ENCODE data around the gene BCL7C. TPM values are rescaled to one million over a fixed set of nuclear protein-coding genes. Genes with fewer than 3 reads are reported as not detected.

Gene BCL7C
- total RNA-seq, 1 experiment from 2014 or later, result 45.8 TPM

- H3K27me3 ChIP-seq (ENCODE audit: control insufficient read depth, insufficient read depth, low read length), result no peaks in the 10 kb centered on the region
- in situ Hi-C loops (cut with HindIII; ENCODE audit: low pct_unique_long_range_greater_than_20kb, low sequenced_read_pairs), result no loop called here
- no peak overlapping the region for H3K4me3 ChIP-seq (ENCODE audit: low read depth in 2 of 2, low read length in 2 of 2)
- no peak overlapping the region for H3K27ac ChIP-seq (ENCODE audit: low read length)
- TF ChIP-seq SIN3A (IDR thresholded peaks at IDR 0.05; ENCODE audit: borderline replicate concordance, insufficient read depth, low read depth, low read length) (no peak), TCF7L2 (IDR thresholded peaks at IDR 0.05; ENCODE audit: low read depth, low read length) (no peak), POLR2AphosphoS5 (IDR thresholded peaks at IDR 0.05; ENCODE audit: low read depth, low read length) (no peak)
- TF ChIP-seq, protein P1, sequence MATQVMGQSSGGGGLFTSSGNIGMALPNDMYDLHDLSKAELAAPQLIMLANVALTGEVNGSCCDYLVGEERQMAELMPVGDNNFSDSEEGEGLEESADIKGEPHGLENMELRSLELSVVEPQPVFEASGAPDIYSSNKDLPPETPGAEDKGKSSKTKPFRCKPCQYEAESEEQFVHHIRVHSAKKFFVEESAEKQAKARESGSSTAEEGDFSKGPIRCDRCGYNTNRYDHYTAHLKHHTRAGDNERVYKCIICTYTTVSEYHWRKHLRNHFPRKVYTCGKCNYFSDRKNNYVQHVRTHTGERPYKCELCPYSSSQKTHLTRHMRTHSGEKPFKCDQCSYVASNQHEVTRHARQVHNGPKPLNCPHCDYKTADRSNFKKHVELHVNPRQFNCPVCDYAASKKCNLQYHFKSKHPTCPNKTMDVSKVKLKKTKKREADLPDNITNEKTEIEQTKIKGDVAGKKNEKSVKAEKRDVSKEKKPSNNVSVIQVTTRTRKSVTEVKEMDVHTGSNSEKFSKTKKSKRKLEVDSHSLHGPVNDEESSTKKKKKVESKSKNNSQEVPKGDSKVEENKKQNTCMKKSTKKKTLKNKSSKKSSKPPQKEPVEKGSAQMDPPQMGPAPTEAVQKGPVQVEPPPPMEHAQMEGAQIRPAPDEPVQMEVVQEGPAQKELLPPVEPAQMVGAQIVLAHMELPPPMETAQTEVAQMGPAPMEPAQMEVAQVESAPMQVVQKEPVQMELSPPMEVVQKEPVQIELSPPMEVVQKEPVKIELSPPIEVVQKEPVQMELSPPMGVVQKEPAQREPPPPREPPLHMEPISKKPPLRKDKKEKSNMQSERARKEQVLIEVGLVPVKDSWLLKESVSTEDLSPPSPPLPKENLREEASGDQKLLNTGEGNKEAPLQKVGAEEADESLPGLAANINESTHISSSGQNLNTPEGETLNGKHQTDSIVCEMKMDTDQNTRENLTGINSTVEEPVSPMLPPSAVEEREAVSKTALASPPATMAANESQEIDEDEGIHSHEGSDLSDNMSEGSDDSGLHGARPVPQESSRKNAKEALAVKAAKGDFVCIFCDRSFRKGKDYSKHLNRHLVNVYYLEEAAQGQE (IDR thresholded peaks at IDR 0.05; ENCODE audit: insufficient read depth in 1 of 2, low read depth in 2 of 2, low read length in 1 of 2), result no peak
- TF ChIP-seq, protein P2, sequence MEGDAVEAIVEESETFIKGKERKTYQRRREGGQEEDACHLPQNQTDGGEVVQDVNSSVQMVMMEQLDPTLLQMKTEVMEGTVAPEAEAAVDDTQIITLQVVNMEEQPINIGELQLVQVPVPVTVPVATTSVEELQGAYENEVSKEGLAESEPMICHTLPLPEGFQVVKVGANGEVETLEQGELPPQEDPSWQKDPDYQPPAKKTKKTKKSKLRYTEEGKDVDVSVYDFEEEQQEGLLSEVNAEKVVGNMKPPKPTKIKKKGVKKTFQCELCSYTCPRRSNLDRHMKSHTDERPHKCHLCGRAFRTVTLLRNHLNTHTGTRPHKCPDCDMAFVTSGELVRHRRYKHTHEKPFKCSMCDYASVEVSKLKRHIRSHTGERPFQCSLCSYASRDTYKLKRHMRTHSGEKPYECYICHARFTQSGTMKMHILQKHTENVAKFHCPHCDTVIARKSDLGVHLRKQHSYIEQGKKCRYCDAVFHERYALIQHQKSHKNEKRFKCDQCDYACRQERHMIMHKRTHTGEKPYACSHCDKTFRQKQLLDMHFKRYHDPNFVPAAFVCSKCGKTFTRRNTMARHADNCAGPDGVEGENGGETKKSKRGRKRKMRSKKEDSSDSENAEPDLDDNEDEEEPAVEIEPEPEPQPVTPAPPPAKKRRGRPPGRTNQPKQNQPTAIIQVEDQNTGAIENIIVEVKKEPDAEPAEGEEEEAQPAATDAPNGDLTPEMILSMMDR (IDR thresholded peaks at IDR 0.05), result no peak
- ATAC-seq, result no peak
- no peaks in the 10 kb centered on the region for H3K9me3 ChIP-seq (ENCODE audit: control insufficient read depth, insufficient read depth, low read depth, low read length)
- H3K4me1 ChIP-seq (ENCODE audit: control insufficient read depth, insufficient read depth, low read length), result peaks cover 3% of the 10 kb centered on the region
- POLR2A ChIA-PET, result no interaction called here
- CTCF ChIA-PET, result no interaction called here
- intact Hi-C loops (cut with micrococcal nuclease; ENCODE audit: unreplicated experiment), result no loop called here
- no TSS peak for BruUV-seq (replicated peaks)
- H3K36me3 ChIP-seq (ENCODE audit: control insufficient read depth, insufficient read depth, low read length), result no peaks in the 10 kb centered on the region
- DNase-seq (ENCODE audit: low read depth, low spot score), result no peak
These were observed 36.3 kb upstream of the BCL7C start for GRCh38 chr16:30930160-30930571.

DNA sequence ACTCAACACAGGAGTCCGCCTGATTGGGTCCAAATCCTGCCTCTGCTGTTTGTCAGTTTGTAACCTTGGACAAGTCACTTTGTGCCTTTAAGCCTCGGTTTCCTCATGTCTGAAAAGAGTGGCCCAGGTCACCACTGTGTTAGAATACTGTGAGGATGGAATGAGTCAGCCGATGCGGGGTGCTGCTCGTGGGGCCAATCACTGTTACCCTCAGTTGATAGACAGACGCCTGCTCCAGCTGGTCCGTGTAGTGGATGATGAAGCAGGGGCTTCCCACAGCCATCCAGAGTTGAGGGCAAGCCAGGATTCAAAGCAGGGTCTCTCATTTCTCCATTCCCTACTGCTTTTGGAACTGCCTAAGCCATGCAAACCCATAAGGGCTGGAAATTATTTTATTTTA lies 35.3 kb upstream of the BCL7C start:
- ATAC-seq (no peak), DNase-seq (ENCODE audit: low read depth, low spot score) (no peak)
- Histone ChIP-seq H3K27ac (ENCODE audit: low read length) (no peak overlapping the region), H3K9me3 (ENCODE audit: control insufficient read depth, insufficient read depth, low read depth, low read length) (no peaks in the 10 kb centered on the region), H3K27me3 (ENCODE audit: control insufficient read depth, insufficient read depth, low read length) (no peaks in the 10 kb centered on the region), H3K36me3 (ENCODE audit: control insufficient read depth, insufficient read depth, low read length) (no peaks in the 10 kb centered on the region), H3K4me1 (ENCODE audit: control insufficient read depth, insufficient read depth, low read length) (peaks cover 9% of the 10 kb centered on the region), H3K4me3 (ENCODE audit: low read depth in 2 of 2, low read length in 2 of 2) (no peak overlapping the region)
- ChIA-PET POLR2A (no interaction called here), CTCF (interaction anchor here (1.0 kb wide), 1 partner anchor 12 kb away, joined by 3 read pairs; no protein-coding TSS in a partner anchor)
- in situ Hi-C loops (cut with HindIII; ENCODE audit: low pct_unique_long_range_greater_than_20kb, low sequenced_read_pairs) (no loop called here), intact Hi-C loops (cut with micrococcal nuclease; ENCODE audit: unreplicated experiment) (no loop called here)
- TF ChIP-seq TCF7L2 (IDR thresholded peaks at IDR 0.05; ENCODE audit: low read depth, low read length) (no peak), POLR2AphosphoS5 (IDR thresholded peaks at IDR 0.05; ENCODE audit: low read depth, low read length) (no peak), SIN3A (IDR thresholded peaks at IDR 0.05; ENCODE audit: borderline replicate concordance, insufficient read depth, low read depth, low read length) (no peak)
- TF ChIP-seq, protein P2 (IDR thresholded peaks at IDR 0.05), result no peak
- TF ChIP-seq, protein P1 (IDR thresholded peaks at IDR 0.05; ENCODE audit: insufficient read depth in 1 of 2, low read depth in 2 of 2, low read length in 1 of 2), result no peak
- no TSS peak for BruUV-seq (replicated peaks)
